HG03025 (cell line): ENCODE results near the gene BCAS3.

Experiments used
- ATAC-seq: cut with Tn5 transposase; IDR thresholded peaks from one replicate; pipeline ENCODE4 v1.9.1; 2021; ENCODE audit warnings: mild to moderate bottlenecking, moderate library complexity; ENCODE audit not compliant: unreplicated experiment, low FRiP score

The BCAS3 gene

GRCh38 chr17:61382796-61383688 lies 705.4 kb downstream of the BCAS3 start:
- ATAC-seq: no peak

GRCh38 chr17:61383689-61384201 lies 706.1 kb downstream of the BCAS3 start:
- no peak for ATAC-seq

GRCh38 chr17:61384354-61384691 lies 706.7 kb downstream of the BCAS3 start:
- no peak for ATAC-seq

- ATAC-seq: no peak
Measured at GRCh38 chr17:61384692-61385576, 707.3 kb downstream of the BCAS3 start.

GRCh38 chr17:61385577-61386236 lies 708.1 kb downstream of the BCAS3 start:
- ATAC-seq: no peak

- no peak for ATAC-seq
Measured at GRCh38 chr17:61386251-61386650, 708.6 kb downstream of the BCAS3 start.

GRCh38 chr17:61387011-61387410 lies 709.4 kb downstream of the BCAS3 start:
- no peak for ATAC-seq

- ATAC-seq: no peak
Measured at GRCh38 chr17:61387511-61388305, 710.1 kb downstream of the BCAS3 start.

GRCh38 chr17:61388561-61389356 lies 711.1 kb downstream of the BCAS3 start:
- no peak for ATAC-seq

GRCh38 chr17:61389670-61390478 lies 712.2 kb downstream of the BCAS3 start:
- ATAC-seq: no peak

GRCh38 chr17:61390479-61390791 lies 712.8 kb downstream of the BCAS3 start:
- ATAC-seq: no peak

- ATAC-seq: no peak
Measured at GRCh38 chr17:61391595-61392291, 714.1 kb downstream of the BCAS3 start.

- no peak for ATAC-seq
Measured at GRCh38 chr17:61392679-61393078, 715.0 kb downstream of the BCAS3 start.

GRCh38 chr17:61393550-61393903 lies 715.9 kb downstream of the BCAS3 start:
- ATAC-seq: no peak

- ATAC-seq: no peak
Measured at GRCh38 chr17:61393904-61394629, 716.4 kb downstream of the BCAS3 start.

GRCh38 chr17:61394630-61395408 lies 717.2 kb downstream of the BCAS3 start:
- no peak for ATAC-seq
